ENCODE measurements around the gene DENND1A. TPM values are rescaled to one million over a fixed set of nuclear protein-coding genes. Genes with fewer than 3 reads are reported as not detected.

Gene DENND1A
- total and polyA plus RNA-seq, 2 experiments from 2014 or later = 13.1 to 28.7 TPM

DNA sequence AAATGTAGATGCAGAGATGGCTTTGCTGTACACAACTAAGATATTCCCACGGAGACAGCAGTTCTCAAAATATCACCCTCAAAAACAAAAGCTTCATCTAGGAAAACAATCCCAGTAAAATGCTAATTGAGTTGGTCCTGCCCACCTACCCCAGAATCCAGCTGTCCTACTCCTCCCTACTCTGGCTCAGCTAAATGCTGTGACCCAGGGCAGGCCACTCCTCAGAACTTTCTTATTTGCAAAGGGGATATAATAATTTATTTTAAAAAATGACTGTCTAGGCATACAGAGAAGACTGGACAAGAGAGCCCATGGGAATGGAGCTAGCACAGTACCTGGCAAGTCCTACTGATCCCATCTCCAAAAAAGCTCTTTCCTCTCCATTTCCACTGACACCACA, 411.6 kb downstream of the DENND1A start (continued):
- TF ChIP-seq, protein P1, sequence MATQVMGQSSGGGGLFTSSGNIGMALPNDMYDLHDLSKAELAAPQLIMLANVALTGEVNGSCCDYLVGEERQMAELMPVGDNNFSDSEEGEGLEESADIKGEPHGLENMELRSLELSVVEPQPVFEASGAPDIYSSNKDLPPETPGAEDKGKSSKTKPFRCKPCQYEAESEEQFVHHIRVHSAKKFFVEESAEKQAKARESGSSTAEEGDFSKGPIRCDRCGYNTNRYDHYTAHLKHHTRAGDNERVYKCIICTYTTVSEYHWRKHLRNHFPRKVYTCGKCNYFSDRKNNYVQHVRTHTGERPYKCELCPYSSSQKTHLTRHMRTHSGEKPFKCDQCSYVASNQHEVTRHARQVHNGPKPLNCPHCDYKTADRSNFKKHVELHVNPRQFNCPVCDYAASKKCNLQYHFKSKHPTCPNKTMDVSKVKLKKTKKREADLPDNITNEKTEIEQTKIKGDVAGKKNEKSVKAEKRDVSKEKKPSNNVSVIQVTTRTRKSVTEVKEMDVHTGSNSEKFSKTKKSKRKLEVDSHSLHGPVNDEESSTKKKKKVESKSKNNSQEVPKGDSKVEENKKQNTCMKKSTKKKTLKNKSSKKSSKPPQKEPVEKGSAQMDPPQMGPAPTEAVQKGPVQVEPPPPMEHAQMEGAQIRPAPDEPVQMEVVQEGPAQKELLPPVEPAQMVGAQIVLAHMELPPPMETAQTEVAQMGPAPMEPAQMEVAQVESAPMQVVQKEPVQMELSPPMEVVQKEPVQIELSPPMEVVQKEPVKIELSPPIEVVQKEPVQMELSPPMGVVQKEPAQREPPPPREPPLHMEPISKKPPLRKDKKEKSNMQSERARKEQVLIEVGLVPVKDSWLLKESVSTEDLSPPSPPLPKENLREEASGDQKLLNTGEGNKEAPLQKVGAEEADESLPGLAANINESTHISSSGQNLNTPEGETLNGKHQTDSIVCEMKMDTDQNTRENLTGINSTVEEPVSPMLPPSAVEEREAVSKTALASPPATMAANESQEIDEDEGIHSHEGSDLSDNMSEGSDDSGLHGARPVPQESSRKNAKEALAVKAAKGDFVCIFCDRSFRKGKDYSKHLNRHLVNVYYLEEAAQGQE (IDR thresholded peaks at IDR 0.05; ENCODE audit: unreplicated experiment) = no peak
- no peak for TF ChIP-seq EZH2 (IDR thresholded peaks at IDR 0.05; ENCODE audit: low read depth, unreplicated experiment)
- no peak for TF ChIP-seq CTCF (conservative IDR thresholded peaks at IDR 0.05; ENCODE audit: low read depth in 2 of 2)
- no peak for TF ChIP-seq JUNB (IDR thresholded peaks at IDR 0.05; ENCODE audit: unreplicated experiment)

DNA sequence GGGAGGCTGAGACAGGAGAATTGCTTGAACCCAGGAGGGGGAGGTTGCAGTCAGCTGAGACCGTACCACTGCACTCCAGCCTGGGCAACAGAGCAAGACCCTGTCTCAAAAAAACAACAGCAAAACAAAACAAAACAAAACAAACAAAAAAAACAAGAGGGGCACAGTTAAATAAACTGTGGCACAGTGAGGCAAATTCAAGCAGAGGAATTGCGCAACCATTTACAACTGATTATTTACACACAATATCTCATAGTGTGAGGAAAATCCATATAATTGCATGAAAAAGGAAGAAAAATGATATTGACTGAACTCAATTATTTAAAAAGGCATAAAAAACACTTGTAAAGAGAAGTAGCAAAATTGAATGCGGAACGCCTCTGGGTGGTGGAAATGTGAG, 412.4 kb downstream of the DENND1A start:
- H3K36me3 ChIP-seq (ENCODE audit: insufficient read depth) = no peaks in the 10 kb centered on the region
- no peak overlapping the region for H3K4me2 ChIP-seq
- DNase-seq (ENCODE audit: low spot score) (no peak), ATAC-seq (no peak)
- TF ChIP-seq CREB1 (CRISPR knock-in tag; IDR thresholded peaks at IDR 0.05; ENCODE audit: low read depth) (no peak), STAT1 (IDR thresholded peaks at IDR 0.05; ENCODE audit: unreplicated experiment) (no peak), EZH2 (IDR thresholded peaks at IDR 0.05; ENCODE audit: low read depth, unreplicated experiment) (no peak), ZNF114 (CRISPR knock-in tag; IDR thresholded peaks at IDR 0.05) (no peak), JUNB (IDR thresholded peaks at IDR 0.05; ENCODE audit: unreplicated experiment) (no peak), NANOG (IDR thresholded peaks at IDR 0.05; ENCODE audit: borderline replicate concordance) (no peak), CTCF (conservative IDR thresholded peaks at IDR 0.05; ENCODE audit: low read depth in 2 of 2) (no peak), POLR2AphosphoS5 (IDR thresholded peaks at IDR 0.05; ENCODE audit: low read depth) (no peak), EZH2phosphoT487 (IDR thresholded peaks at IDR 0.05; ENCODE audit: unreplicated experiment) (no peak)
- TF ChIP-seq, protein P1 (IDR thresholded peaks at IDR 0.05; ENCODE audit: unreplicated experiment) = no peak
- no peaks in the 10 kb centered on the region for H3K9me2 ChIP-seq (ENCODE audit: insufficient read depth)
- no peaks in the 10 kb centered on the region for H3F3A ChIP-seq (replicated peaks; ENCODE audit: low read depth)
- Mint-ChIP-seq H3K9me3 (no peaks in the 10 kb centered on the region), H3K4me3 (no peak overlapping the region), H3K36me3 (ENCODE audit: low read depth) (no peaks in the 10 kb centered on the region), H3K4me1 (peaks cover 10% of the 10 kb centered on the region), H3K27me3 (ENCODE audit: insufficient read depth, low read depth, poor library complexity) (peaks cover 4% of the 10 kb centered on the region), H3K27ac (no peak overlapping the region)
- no peaks in the 10 kb centered on the region for H3K79me2 ChIP-seq (replicated peaks; ENCODE audit: insufficient read depth)
- no peaks in the 10 kb centered on the region for H3K27me3 ChIP-seq (ENCODE audit: insufficient read depth)
- H3K4me3 ChIP-seq = no peak overlapping the region
- no peak overlapping the region for H2AFZ ChIP-seq
- no peaks in the 10 kb centered on the region for H3K4me1 ChIP-seq (ENCODE audit: insufficient read depth)
- no peaks in the 10 kb centered on the region; the same call in 1 of the 2 replicates for H4K20me1 ChIP-seq (replicated peaks; ENCODE audit: insufficient read depth)
- H3K27ac ChIP-seq (ENCODE audit: low read depth) = no peak overlapping the region
